GM12801 (cell line): ENCODE results near the gene RNF4.

ENCODE experiments used
- TF ChIP-seq, protein P1 (sequence below): IDR thresholded peaks from one replicate; pipeline ENCODE4 v1.5.1; 2011; ENCODE audit warnings: control low read depth; ENCODE audit not compliant: insufficient read length; ENCODE audit errors: extremely low read depth

RNF4 gene

DNA sequence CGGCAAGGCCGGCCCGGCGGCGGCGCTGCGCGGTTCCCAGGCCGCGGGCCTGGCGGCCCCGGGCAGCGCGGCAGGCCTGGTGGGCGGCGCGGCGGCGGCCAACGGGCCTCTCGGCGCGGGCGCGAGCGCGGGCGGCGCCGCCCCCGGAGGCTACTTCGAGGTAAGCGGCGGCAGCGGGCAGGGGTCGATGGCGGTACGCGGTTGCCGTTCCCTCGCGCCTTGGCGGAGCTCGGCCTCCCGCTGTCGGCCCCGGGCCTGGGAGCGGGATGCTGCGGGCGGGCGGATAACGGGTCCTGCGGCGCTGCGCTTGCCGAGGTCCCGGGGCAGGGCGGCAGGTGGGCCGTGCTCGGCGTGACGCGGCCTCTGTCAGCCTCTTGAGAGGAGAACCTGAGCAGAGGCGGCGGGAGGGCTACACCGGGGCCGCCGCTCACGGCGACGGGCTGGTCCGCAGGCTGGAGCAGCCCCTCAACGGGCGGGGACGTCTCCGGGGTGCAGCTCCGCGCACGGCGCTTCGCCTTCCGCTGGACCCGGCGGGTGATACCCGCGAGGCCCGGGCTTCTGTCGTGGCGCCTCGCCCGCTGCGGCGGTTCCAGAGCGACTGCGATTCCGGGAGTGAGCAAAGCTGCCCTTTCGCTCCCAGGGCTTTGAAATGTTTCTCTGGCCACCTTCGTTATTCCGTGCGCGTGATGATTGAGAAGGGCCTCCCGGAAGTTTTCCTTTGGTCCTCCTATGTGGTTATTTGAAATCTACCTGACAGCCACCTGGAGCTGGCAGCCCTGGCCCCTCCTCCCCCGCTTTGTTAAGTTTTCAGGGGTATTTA, 68.3 kb downstream of the RNF4 start:
- TF ChIP-seq, protein P1, sequence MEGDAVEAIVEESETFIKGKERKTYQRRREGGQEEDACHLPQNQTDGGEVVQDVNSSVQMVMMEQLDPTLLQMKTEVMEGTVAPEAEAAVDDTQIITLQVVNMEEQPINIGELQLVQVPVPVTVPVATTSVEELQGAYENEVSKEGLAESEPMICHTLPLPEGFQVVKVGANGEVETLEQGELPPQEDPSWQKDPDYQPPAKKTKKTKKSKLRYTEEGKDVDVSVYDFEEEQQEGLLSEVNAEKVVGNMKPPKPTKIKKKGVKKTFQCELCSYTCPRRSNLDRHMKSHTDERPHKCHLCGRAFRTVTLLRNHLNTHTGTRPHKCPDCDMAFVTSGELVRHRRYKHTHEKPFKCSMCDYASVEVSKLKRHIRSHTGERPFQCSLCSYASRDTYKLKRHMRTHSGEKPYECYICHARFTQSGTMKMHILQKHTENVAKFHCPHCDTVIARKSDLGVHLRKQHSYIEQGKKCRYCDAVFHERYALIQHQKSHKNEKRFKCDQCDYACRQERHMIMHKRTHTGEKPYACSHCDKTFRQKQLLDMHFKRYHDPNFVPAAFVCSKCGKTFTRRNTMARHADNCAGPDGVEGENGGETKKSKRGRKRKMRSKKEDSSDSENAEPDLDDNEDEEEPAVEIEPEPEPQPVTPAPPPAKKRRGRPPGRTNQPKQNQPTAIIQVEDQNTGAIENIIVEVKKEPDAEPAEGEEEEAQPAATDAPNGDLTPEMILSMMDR, result no peak

DNA sequence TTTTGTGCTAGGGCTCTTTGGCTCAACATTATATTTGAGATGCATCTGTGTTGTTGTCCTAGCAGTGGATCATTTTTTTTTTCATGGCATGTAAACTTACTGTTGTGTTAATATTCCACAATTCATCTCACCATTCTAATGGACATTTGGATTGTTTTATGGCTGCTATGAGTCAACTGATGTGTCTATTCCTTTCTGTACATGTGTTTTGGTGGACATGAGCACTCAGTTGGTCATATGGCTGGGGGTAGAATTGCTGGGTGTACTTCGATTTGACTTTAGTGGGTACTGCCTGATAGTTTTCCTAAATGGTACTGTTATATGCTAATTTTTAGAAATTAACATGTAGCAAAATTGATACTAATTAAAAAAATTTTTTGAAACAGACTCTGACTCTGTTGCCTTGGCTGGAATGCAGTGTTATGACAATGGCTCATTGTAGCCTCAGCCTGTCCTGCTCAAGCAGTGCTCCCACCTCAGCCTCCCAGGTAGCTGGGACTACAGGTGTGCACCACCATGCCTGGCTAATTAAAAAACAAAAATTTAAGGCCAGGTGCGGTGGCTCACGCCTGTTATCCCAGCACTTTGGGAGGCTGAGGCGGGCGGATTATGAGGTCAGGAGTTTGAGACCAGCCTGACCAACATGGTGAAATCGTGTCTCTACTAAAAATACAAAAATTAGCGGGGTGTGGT, 76.6 kb downstream of the RNF4 start:
- TF ChIP-seq, protein P1, result no peak

DNA sequence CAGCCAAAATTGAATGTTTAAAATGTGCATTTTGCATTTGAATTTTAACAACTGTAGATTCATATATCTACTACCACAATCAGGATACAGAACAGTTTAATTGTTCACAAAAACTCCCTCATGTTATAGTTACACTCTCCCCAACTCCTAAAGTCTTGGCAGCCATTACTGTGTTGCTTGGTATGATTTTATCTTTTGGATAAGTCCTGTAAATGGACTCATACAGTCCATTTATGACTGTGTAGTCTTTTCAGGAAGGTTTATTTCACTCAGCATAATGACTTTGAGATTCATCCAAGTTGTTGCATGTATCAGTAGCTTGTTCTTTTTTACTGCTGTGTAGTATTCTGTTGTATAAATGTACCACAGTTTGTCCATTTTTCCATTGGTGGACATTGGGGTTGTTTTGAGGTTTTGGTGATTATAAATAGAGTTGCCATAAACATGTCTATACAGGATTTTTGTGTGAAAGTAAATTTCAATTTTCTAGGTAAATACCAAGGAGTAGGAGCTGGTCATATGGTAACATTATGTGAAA, 77.4 kb downstream of the RNF4 start:
- TF ChIP-seq, protein P1, result no peak

DNA sequence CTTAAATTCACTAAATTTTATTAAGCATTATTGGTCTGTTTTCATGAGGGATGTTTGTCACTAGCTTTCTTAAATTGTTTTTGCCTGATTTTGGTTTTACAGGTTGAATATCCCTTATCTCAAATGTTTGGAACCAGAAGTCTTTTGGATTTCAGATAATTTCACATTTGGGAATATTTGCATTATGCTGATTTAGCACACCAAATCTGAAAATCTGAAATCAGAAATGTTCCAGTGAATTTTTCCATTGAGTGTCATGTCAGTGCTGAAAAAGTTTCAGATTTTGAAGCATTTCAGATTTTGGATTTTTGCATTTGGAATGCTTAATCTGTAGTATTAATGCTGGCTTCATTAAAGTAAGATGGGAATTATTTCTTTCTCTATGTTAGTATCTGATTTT, 82.2 kb downstream of the RNF4 start:
- TF ChIP-seq, protein P1, result no peak

DNA sequence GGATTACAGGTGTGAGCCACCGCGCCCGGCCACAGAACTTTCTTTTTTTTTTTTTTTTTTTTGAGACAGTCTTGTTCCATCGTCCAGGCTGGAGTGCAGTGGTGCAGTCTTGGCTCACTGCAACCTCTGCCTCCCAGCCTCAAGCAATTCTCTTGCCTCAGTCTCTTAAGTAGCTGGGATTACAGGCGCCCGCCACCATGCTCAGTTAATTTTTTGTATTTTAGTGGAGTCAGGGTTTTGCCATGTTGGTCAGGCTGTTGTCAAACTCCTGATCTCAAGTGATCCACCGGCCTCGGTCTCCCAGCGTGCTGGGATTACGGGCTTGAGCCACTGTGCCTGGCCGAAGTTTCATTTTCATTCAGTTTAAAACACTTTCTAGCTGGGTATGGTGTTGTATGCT, 83.9 kb downstream of the RNF4 start:
- TF ChIP-seq, protein P1, result no peak

DNA sequence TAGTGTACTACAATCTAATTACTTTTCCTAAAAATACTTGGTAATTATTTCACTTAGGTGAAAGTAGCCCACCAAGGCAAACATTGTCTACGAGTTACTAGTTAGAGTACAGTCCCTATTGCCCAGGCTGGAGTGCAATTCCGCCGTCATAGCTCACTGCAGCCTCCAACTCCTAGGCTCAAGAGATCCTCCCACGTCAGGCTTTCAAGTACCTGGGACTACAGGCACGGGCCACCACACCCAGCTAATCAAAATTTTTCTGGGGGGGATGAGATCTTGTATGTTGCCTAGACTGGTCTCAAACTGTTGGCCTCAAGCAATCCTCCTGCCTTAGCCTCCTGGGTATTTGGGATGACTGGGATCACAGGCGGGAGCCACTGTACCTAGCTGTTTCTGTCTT, 89.4 kb downstream of the RNF4 start:
- TF ChIP-seq, protein P1, result no peak

DNA sequence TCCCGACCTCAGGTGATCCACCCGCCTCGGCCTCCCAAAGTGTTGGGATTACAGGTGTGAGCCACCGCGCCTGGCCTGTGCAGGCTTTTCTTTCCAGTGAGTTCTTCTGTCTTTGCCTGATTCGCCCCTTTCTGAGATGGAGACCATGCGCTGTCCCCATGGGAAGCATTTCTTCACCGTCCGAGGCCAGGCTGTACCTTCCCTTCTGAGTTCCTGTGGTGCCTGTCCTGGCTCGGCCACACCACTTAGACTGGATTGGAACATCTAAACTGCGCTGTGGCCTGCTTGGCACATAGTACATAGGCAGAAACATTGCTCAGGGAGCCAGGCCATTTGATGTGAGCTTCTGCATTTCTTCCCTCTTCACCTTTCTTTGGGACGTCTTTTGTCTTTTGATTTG, 91.3 kb downstream of the RNF4 start:
- TF ChIP-seq, protein P1, result no peak
